GM19467 (cell line): ENCODE measurements around the gene PNPLA5.
"Not testable (repeated sequence)": the region's sequence is repeated elsewhere in the genome, so short reads cannot be mapped to it uniquely, and the experiment has no call there.

ENCODE experiments used
- ATAC-seq: cut with Tn5 transposase; IDR thresholded peaks from one replicate; pipeline ENCODE4 v1.9.1; 2021; ENCODE audit warnings: mild to moderate bottlenecking, moderate library complexity; ENCODE audit not compliant: unreplicated experiment

Gene PNPLA5, protein sequence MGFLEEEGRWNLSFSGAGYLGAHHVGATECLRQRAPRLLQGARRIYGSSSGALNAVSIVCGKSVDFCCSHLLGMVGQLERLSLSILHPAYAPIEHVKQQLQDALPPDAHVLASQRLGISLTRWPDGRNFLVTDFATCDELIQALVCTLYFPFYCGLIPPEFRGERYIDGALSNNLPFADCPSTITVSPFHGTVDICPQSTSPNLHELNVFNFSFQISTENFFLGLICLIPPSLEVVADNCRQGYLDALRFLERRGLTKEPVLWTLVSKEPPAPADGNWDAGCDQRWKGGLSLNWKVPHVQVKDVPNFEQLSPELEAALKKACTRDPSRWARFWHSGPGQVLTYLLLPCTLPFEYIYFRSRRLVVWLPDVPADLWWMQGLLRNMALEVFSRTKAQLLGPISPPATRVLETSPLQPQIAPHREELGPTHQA

DNA sequence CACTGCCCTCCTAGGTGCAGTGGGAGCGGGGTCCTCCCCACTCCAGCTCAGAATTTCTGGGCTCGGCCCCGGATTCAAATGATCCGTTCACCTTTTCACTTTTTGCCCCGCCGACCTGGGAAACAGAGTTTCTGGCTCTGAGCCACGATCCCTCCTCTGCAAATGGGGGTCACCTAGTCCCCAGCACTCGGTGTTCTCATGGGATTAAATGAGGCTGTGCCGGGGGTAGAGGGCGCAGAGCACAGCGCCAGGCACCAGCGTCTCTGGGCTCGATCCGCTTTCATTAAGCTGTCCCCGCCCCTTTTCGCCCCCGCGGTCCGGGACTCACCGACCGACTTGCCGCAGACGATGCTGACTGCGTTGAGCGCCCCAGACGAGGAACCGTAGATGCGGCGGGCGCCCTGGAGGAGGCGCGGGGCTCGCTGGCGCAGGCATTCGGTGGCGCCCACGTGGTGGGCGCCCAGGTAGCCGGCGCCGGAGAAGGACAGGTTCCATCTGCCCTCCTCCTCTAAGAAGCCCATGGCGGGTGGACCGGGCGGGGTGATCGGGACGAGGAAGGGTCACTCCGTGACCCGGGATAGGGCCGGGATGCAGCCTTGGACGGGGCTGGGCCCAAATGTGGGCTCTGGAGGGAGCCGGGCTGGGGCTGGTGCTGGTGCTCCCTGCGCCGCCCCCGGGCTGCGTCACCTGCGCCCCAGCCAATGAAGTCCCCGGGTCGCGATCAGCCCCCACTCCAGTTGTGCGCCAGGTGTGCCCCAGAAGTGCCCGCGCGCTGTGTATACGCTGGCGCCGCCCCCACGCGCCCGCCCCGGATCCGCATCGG, at the start of gene PNPLA5:
PNPLA5 (minus strand) TSS at position 654 of the 823 bp plus-strand sequence; CDS start at position 521, 133 bp downstream.
- ATAC-seq, result no peak

DNA sequence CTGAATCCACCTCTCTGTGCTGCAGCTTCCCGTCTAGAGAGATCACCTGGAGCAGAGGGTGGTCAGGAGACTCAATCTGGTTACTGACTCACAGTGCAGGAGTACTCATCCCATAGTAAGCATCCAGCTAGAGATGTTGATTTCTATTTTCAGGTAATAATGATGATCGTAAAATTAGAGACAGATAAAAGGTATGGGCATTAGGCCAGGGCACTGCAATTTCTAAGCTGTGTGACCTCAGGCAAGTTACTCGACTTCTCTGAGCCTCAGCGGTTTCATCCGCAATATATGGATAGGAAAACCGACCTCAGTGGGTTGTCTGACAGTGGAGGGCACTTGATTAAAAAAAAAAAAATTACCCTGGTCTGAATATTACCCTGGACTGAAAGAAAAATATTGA, 49.6 kb upstream of the PNPLA5 start:
- no peak for ATAC-seq

DNA sequence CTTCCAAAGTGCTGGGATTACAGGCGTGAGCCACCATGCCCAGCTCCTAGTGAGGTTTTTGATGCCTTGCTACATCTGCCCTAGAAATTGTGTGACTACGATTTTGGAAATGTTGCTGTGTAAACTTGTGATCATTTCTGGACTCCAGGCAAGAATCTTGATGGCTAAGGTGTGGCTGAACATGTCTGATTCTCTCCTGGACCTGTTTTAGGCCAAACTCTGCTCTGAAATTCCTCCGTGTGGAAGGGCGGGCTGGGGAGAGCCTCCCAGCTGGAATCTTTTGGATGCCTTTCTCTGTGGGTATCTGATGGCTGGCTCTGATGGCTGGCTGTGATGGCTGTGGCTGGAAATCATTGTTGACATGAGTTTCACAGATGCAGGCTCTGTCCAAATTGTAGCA, 40.0 kb upstream of the PNPLA5 start:
- ATAC-seq, result no peak

DNA sequence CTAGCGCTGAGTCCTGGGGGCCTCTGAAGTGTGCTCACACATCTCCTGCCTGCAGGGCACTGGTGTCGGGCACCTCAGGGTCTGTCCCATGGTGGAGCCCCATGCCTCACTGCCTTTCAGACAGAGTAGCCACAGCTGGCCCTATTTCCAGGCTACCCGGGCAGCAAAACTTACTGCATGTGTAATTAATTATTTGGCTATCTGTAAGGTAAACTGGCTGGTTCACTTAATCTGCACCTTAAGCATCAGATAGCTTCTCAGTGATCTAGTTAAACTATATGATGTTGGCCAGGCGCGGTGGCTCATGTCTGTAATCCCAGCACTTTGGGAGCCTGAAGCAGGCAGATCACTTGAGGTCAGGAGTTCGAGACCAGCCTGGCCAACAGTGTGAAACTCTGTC, 37.1 kb upstream of the PNPLA5 start:
- ATAC-seq, result no peak

DNA sequence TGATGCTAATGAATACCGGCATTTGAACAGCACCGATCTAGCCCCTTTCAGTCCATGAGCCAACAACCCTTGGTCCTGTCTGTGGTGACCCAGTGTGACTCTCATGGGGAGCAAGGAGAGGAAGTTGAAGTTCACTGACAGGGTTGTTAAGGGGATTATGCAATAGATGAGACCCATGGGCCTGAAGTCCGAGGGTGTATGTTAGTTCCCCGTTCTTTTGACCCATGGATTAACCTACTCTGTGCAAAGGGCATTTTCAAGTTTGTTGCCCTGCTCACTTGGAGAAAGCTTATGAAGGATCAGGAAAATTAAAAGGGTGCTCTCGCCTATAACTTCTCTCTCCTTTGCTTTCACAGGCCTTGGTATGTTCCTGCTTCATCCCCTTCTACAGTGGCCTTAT, 36.7 kb upstream of the PNPLA5 start:
- ATAC-seq, result no peak

DNA sequence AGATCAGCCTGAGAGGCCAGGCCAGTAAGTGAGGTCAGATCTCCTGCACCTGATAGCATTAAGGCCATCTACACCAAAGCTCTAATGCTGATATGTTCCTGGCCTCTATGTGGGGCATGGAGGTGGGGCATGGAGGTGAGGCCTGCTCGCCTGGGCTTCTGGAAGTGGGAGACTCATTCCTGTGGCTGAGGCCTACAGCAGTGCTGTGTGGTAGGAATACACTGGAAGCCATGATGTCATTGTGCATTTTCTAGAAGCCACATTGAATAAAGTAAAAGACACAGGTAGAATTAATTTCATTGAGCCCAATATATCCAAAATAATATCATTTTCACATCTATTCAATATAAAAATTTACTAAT, 34.5 kb upstream of the PNPLA5 start:
- ATAC-seq, result no peak

DNA sequence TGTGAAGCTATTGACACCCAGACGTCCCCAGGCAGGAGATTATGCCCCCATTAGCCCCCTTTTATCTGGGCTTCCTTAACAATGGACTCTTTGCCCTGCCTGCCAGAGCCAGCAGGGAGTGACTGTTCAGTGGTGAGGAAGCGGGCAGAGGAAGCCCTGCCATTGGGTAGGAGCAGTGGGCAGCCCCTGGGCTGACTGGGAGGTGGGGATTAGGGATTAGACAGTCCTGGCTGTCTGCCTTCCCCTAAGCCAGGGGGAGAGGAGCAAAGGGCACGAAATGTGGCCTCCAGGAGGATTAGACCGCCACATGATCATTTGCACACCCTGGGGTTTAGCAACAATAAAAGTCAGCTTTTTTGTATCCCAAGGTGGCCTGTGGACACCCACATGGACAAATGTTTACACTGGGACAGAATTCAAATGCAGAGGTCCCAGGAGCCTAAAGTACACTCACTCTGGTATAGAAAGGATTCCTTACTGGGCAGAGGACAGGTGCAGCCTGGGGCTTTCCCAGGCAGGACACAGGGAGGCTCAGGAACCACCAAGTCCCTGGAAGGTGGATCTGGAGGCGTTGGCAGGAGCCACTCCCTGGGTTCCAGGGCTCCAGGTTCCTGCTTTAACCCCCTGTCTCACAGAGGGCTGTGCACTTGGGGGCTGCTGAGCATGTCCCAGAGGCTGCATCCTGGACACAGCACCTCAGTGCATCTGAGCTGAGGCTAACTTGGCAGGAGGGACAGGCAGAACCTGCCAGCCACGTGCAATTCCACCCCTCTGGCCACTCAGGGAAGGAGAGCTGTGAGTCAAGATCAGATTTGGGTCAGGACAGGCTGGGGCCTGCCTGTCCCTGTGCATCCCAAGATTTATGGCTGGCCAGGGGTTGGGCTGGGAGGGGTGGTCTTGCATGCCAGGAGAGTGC, 33.9 kb upstream of the PNPLA5 start:
- no peak for ATAC-seq

DNA sequence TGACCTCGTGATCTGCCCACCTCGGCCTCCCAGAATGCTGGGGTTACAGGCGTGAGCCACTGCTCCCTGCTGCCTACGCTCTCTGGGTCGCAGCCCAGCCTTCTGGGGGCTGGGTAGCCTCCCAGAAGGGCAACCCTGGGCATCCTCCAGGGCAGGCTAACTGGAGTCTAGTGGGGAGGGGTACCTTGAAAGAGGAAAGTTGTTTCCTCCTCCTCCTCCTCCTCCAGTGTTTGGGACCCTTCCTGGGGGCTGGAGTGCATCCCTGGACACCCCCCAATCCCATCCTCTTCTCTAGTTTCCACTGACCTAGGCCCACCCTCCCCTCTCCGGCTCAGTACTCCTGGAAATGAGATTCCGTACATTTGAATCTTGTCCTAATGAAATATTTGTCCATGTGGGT, 33.1 kb upstream of the PNPLA5 start:
- no peak for ATAC-seq

DNA sequence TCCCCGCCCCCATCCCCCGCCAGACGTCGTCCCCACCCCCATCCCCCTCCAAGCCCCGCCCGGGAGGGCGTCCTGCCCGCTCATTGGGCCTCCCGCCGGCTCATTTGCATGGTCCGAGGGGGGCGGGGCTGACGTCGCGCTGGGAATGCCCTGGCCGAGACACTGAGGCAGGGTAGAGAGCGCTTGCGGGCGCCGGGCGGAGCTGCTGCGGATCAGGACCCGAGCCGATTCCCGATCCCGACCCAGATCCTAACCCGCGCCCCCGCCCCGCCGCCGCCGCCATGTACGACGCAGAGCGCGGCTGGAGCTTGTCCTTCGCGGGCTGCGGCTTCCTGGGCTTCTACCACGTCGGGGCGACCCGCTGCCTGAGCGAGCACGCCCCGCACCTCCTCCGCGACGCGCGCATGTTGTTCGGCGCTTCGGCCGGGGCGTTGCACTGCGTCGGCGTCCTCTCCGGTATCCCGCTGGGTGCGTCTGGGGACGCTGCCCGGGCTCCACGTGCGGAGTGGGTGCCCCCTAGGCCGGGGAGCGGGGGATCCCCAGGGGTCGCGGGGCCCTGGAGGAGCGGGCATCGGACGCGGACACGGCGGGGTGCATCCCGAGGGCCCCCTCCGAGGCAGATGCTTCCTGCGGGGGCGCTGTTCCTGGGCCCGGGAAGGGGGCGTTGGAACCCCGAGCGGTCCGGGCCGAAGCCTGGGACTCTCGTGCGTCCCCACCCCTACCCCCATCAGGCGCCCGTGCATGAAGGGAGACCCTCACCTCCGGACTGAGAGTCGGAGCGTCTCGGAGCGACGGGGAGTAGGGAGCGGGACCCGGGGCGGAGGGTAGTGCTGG, 32.0 kb upstream of the PNPLA5 start, which contains the start of gene PNPLA3:
PNPLA3 (plus strand) TSS at position 175 of the 834 bp plus-strand sequence; CDS start at position 282, 107 bp downstream.
- no peak for ATAC-seq

DNA sequence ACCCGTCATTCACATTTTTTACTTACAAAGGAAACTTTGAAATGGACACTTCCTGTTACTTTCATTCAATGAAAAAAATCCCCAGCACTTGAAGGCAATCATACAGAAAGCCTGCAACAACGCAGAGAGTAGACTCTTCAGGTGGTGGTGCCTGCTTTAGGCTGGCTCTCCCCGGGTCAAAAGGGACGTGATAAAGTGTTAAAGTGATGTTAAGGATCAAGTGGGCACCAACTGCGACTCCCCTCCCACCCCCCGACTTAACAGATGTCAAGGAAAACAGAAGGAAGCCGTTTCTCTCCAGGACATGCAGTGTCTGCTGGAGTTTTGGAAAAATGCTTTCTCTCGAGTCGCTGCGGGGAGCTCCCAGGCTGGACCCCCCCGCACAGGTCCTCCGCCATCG, 31.4 kb upstream of the PNPLA5 start:
- no peak for ATAC-seq

DNA sequence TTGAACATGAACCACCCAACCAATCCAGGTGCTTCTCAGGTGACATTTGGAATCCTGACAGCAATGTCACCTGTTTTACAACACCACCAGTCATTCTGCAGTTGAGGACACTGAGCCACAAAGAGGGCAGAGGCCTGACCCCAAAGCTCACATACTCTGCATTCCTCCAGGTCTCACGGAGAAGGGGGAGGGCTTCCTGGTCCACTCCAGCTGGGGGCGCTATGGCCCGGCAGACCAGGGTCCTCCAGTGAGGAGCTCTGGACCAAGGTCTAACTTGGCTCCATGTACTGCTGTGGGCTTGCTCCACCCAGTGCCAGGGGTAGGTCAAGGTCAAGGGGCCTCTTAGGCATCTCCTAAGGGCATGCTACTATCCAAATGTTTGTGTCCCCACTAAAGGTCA, 30.3 kb upstream of the PNPLA5 start:
- no peak for ATAC-seq

DNA sequence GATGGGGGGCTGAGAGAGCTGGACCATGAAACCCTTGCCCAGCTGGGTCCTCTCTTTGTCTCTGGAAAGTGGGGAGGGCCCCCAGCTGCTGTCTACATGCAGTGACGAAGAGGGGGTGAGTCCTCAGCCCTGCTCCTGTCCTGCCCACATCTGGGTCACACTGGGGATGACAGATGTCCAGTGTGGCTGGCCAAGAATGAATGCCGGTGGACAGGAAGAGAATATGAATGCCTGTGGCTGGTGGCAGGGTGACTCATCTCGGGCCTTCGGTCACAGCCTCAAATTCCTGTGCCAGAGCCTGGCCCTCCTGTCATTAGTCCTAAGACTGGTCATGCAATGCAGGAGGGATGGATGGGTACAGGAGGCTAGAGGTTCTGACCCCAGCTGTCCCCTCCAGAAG, 29.6 kb upstream of the PNPLA5 start:
- no peak for ATAC-seq

DNA sequence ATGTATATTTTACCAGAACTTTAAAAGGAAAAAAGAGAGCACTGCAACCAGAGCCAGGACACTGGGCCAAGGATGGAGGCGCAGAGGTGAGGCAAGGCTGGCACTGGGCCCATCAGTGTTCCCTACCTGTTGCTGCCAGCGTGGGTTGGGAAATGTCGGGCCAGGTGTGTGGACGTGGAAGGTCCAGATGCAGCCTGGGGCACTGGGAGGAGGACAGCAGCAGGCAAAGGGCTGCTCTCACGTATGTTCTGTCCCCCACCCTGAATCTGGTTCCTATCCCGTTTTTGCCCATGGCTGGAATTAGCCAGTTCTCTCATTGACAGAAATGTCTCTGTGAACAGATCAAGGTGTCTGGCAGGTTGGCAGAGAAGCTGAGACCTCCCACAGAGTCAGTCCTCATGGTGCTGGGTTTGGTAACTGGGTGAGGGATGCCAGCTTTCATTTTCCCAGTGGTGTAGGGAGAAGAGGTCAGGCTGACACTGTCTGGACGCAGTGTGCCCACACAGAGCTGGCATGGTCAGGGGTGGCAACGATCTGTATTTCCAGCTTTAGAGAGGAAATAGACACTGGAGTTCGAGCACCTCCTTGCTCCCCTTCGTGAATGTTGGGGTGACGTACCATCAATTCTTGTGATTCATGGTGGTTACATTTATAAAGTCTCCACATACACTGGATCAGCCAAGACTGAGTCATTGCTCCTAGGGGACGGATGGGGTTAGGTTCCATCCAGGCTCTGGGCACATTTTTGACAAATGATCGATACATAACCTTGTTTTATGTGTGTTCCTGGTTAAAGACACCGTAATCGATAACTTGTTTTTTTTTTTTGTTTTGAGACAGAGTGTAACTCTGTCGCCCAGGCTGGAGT, 27.5 kb upstream of the PNPLA5 start:
- no peak for ATAC-seq

DNA sequence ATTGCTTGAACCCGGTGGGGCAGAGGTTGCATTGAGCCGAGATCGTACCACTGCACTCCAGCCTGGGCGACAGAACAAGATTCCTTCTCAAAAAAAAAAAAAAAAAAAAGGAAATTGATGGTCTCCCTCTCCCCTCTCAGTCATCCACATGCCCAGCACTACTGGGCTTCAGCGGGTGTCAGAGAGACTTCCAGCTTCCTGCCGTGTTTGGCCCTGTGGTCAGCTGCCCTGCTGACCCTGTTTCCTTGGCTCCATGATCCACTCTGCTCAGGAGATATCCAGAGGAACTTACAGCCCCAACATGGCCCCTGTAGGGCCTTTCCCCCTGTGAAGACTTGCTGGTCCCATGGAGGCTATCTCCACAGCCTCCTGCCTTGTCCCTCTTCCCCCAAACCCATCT, 25.7 kb upstream of the PNPLA5 start:
- ATAC-seq, result no peak

DNA sequence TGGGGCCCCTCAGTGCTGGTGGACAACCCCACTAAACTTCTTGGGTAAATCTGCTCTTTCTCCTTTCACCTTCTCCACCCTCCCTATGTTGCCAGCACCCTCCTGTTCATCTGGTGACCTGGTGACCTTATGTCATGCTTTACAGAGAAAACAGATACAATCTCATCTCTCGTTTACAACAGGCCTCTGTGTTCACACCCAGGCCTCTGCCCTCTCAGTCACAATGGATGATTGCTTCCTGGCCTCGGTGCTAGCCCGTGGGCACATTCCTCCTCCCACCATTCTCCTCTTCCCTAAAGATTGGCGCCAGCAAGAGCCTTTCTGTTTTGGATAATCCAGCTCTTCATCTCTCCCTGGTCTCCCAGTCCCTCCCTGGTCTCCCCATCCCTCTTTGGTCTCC, 19.5 kb upstream of the PNPLA5 start:
- ATAC-seq, result no peak

DNA sequence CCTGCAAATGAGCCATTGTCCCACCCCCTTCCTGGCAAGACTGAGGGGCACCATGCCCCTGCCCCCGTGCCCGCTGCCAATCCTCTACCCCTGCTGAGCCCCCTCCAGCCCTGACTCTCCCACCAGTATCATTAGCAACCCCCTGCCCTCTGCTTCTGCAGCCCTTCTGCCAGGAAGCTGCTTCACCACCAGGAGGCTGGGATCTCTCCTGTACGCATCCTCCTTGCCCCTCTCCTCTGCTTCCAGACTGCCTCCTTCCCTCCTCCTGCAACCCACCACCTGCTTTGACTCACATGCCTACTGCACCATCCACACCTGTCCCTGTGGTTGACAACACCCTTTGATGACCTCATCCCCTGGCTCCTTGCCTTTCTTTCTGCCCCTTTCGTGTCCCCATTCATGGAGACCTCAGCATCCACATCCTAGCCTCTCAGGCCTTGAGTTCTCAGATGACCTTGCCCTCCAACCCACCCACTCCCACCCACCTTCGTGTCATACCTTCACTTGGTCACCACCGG, 18.4 kb upstream of the PNPLA5 start:
- no peak for ATAC-seq

DNA sequence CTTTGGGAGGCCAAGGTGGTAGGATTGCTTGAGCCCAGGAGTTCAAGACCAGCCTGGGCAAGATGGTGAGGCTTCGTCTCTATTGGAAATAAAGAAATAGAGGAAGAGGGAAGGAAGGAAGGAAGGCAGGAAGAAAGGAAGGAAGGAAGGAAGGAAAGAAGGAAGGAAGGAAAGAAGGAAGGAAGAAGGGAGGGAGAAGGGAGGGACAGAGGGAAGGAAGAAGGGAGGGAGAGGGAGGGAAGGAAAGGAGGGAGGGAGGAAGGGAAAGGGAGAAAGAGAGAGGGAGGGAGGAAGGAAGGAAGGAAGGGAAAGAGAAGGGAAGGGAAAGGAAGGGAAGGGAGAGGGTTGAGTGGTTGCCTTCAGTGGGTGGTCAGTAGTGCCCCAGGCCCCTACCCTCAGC, 17.9 kb upstream of the PNPLA5 start:
- ATAC-seq, result no peak

DNA sequence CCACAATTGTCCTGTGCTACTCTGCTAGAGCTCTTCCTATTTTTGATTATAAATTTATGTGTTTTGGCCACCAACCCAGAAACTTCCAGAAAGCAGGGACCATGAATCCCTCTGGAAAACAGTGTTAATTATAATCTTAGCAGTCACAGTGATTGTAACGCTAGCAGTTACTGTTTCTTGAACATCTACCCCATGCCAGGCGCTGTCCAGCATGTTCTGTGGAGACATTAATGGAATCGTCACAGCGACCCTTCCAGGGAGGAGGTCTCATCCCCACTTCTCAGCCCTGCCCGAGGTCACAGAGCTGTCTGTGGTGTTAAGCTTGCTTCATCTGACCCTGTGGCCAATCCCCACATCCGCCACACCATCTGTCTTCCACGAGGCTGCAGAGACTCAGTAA, 13.9 kb upstream of the PNPLA5 start:
- no peak for ATAC-seq

DNA sequence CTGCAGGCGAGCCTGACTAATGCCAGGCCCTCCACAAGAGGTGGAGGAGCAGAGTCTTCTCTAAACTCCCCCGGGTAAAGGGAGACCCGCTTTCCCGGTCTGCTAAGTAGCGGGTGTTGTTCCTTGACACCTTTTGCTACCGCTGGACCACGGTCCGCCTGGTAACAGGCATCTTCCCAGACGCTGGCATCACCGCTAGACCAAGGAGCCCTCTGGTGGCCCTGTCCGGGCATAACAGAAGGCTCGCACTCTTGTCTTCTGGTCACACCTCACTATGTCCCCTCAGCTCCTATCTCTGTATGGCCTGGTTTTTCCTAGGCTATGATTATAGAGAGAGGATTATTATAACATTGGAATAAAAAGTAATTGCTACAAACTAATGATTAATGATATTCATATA, 12.6 kb upstream of the PNPLA5 start:
- ATAC-seq, result not testable (repeated sequence)
